ENCODE data around the gene AK8.

- TF ChIP-seq CTCF (IDR thresholded peaks at IDR 0.05) (no peak), POLR2A (IDR thresholded peaks at IDR 0.05) (no peak)
These were observed 16.4 kb downstream of the AK8 start for GRCh38 chr9:132861666-132862065.

All from right lobe of liver (tissue), 4 donors.